Measurements from ENCODE around the gene SP2. TPM values are rescaled to one million over a fixed set of nuclear protein-coding genes. Genes with fewer than 3 reads are reported as not detected.

SP2 gene
- total RNA-seq, 1 donor from 2014 or later = 18.6 TPM

GRCh38 chr17:47902039-47902744 lies 6.2 kb downstream of the SP2 start:
- Mint-ChIP-seq H3K27me3 (no peaks in the 10 kb centered on the region), H3K4me3 (ENCODE audit: low read depth) (no peak overlapping the region), H3K4me1 (ENCODE audit: low read depth) (peaks cover 11% of the 10 kb centered on the region), H3K9me3 (ENCODE audit: low read depth) (no peaks in the 10 kb centered on the region), H3K27ac (no peak overlapping the region), H3K36me3 (ENCODE audit: insufficient read depth) (peaks cover 9% of the 10 kb centered on the region)
- no peak for DNase-seq (ENCODE audit: low spot score, unreplicated experiment)
- TF ChIP-seq CTCF (IDR thresholded peaks at IDR 0.05; ENCODE audit: unreplicated experiment) = no peak

- peaks cover 8% of the 10 kb centered on the region for H3K36me3 Mint-ChIP-seq (ENCODE audit: insufficient read depth)
- no peak for TF ChIP-seq CTCF (IDR thresholded peaks at IDR 0.05; ENCODE audit: unreplicated experiment)
- H3K4me1 Mint-ChIP-seq (ENCODE audit: low read depth) = peaks cover 7% of the 10 kb centered on the region
- H3K27me3 Mint-ChIP-seq = no peaks in the 10 kb centered on the region
- no peak overlapping the region for H3K27ac Mint-ChIP-seq
- H3K4me3 Mint-ChIP-seq (ENCODE audit: low read depth) = no peak overlapping the region
- DNase-seq (ENCODE audit: low spot score, unreplicated experiment) = no peak
- no peaks in the 10 kb centered on the region for H3K9me3 Mint-ChIP-seq (ENCODE audit: low read depth)
Measured at GRCh38 chr17:47905221-47905733, 9.2 kb downstream of the SP2 start.

DNA sequence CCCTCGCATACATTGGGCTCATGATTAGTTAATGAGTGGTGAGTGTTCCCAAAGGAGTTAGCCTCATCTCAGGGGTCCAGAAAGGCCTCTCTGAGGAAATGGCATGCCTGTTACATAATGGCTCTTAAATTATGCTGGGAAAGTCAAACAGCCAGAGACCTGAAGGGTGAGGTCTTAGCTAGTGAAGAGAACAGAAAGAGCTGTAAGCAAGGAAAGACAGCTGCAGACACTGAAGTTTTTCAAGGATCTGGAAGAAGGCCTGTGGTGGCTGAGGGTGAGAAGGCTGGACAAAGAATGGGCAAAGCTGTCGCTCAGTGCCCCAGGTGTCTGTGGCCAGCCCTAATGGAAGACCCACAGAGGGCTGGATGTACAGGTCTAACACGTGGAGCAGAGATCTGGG lies 10.4 kb downstream of the SP2 start:
- peaks cover 7% of the 10 kb centered on the region for H3K4me1 Mint-ChIP-seq (ENCODE audit: low read depth)
- TF ChIP-seq CTCF (IDR thresholded peaks at IDR 0.05; ENCODE audit: unreplicated experiment) = no peak
- peaks cover 8% of the 10 kb centered on the region for H3K36me3 Mint-ChIP-seq (ENCODE audit: insufficient read depth)
- no peak overlapping the region for H3K27ac Mint-ChIP-seq
- H3K9me3 Mint-ChIP-seq (ENCODE audit: low read depth) = no peaks in the 10 kb centered on the region
- H3K27me3 Mint-ChIP-seq = no peaks in the 10 kb centered on the region
- no peak overlapping the region for H3K4me3 Mint-ChIP-seq (ENCODE audit: low read depth)
- no peak for DNase-seq (ENCODE audit: low spot score, unreplicated experiment)

GRCh38 chr17:47907932-47908562 lies 12.0 kb downstream of the SP2 start:
- no peaks in the 10 kb centered on the region for H3K4me1 Mint-ChIP-seq (ENCODE audit: low read depth)
- H3K36me3 Mint-ChIP-seq (ENCODE audit: insufficient read depth) = peaks cover 7% of the 10 kb centered on the region
- TF ChIP-seq CTCF (IDR thresholded peaks at IDR 0.05; ENCODE audit: unreplicated experiment) = no peak
- H3K27ac Mint-ChIP-seq = no peak overlapping the region
- H3K9me3 Mint-ChIP-seq (ENCODE audit: low read depth) = no peaks in the 10 kb centered on the region
- DNase-seq (ENCODE audit: low spot score, unreplicated experiment) = no peak
- no peaks in the 10 kb centered on the region for H3K27me3 Mint-ChIP-seq
- no peak overlapping the region for H3K4me3 Mint-ChIP-seq (ENCODE audit: low read depth)

- Mint-ChIP-seq H3K9me3 (ENCODE audit: low read depth) (no peaks in the 10 kb centered on the region), H3K4me1 (ENCODE audit: low read depth) (no peaks in the 10 kb centered on the region), H3K36me3 (ENCODE audit: insufficient read depth) (peaks cover 7% of the 10 kb centered on the region), H3K4me3 (ENCODE audit: low read depth) (no peak overlapping the region), H3K27me3 (no peaks in the 10 kb centered on the region), H3K27ac (no peak overlapping the region)
- TF ChIP-seq CTCF (IDR thresholded peaks at IDR 0.05; ENCODE audit: unreplicated experiment) = no peak
- no peak for DNase-seq (ENCODE audit: low spot score, unreplicated experiment)
Measured at GRCh38 chr17:47913050-47913449, 17.0 kb downstream of the SP2 start.
